Posterior cingulate gyrus (tissue), 11 donors: ENCODE measurements around the gene ERCC2.

Source experiments
- DNase-seq, 10 donors: peaks; one replicate each; pipeline versions ENCODE4 v3.0.0 to v3.0.0-alpha.2; 2020 to 2021; ENCODE audit warnings: mixed read lengths in 3 of 10
- intact Hi-C: fragments of 100-400 bp; cut with DNase I; formaldehyde crosslinking; loops from one replicate; pipeline ENCODE4 v1.15.1; 2023

Gene ERCC2

DNA sequence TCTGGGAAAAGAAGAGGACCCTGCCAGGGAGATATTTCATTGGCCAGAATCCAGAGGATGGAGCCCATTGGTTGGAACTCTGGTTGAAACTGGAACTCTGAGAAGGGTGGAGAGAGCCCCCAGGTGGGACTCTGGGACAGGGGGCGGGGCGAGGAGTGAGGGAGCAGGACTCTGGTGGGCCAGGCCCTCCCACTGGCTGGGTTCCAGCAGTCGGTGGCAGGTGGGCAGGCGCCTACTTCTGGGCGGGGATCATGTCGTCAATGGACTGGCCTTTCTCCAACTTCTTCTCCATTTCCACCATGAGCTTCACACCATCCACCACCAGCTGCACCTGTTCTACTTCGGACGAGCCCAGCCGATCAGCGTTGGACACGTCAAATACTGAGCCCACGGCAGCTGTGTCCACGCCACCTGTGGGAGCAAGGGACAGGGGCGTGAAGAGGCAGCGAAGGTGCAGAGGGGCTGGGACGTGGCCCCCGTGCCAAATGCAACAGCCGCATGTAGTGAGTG, 63.8 kb downstream of the ERCC2 start:
- intact Hi-C loops = no loop called here
- DNase-seq = peak in 3 of 10 donors; percentile 57 to 70 (median 65)

DNA sequence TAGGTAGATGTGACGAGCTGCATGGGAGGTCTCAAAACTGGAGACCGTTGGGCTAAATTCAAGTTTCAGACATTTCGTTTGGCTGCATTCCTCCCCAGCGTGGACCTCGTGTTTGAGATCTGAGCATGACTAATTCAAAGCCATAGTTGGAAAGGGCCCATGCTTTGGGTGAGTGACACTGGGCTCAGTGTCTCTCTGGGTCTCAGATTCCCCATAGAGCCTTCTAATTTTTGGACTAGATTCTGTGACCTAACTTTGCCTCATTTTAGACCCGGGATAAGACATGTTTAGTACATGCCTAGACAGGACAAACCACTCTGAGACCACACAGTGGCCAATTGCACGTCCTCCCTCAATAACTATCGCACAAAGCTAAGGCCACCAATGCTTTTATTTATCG, 64.3 kb downstream of the ERCC2 start:
- intact Hi-C loops = no loop called here
- DNase-seq = peak in 2 of 10 donors; percentile 0 to 25

DNA sequence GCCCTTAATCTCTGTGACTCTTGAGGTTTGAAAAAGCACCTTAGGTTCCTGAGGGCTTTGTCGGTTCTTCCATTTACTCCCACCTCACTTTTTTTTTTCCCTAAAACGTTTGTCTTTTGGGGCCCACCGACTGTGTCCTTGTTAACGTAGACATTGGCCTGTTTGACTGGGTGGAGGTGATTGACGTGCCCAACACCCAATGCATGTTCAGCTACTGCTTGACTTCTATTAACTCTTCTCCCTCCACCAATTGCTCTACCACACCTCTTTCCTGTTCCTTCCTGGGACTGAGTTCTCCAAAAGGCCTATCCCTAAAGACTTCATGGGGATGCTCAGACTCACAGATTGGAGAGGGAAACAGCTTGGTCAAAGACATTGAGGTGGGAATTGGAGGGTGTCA, 65.0 kb downstream of the ERCC2 start:
- intact Hi-C loops = no loop called here
- DNase-seq = peak in 1 of 10 donors; percentile 14

DNA sequence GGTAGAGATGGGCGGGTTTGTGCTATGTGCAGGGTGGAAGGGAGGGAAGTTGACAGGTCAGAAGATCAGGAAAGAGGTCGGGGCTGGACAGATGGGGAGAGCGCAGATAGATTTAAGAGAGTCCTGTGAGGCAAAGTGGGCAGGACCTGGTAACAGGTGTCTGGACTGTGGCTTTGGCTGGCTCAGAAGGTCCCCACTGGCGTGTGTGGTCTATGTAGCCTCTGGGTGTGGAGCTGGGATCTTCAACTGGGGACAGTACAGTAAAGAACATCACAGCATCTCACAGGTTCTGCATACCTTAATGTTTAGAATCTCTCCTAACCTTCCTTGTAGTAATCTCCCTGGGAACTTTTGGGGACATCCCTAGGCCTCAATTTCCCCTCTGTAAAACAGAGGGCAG, 65.4 kb downstream of the ERCC2 start:
- peak in 2 of 10 donors; percentile 12 to 16 for DNase-seq

DNA sequence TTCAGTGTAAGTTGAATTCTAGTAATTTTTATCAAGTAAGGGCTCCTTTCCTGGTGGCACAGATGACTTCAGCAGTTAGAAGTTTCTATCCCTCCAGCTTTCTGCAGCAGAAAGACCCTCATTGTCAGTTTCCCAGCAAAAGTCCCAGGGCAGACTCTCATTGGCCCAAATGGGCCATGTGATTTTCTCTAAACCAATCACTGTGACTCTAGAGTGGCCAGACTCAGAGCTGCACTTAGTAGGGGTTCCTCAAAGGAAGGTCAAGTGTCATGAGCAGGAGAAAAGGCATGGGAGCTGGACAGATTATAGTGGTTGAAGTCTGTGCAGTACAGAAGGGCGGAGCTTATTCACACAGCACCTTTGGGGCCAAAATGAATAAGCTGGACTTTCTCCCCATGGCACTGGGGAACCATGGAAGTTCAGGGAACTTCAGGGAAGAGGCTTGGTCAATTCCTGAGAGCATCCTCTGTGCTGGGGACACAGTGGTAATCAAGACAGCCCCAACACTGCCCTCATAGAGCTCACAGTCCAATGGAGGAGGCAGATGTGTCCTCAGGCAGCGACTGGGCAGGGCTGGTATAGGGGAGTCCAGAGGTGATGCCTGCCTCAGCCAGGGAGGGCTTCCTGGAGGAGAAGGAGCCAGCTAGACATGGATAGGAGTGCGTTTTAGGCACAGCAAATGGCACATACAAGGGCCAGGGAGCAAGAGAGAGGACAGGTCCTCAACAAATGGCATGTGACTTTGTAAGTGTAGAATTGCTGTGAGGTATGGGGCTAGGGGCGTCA, 66.0 kb downstream of the ERCC2 start:
- peak in 3 of 10 donors; percentile 20 to 49 (median 23) for DNase-seq
- intact Hi-C loops = no loop called here

More for the DNA sequence above, 65.4 kb downstream of the ERCC2 start:
- intact Hi-C loops = no loop called here

DNA sequence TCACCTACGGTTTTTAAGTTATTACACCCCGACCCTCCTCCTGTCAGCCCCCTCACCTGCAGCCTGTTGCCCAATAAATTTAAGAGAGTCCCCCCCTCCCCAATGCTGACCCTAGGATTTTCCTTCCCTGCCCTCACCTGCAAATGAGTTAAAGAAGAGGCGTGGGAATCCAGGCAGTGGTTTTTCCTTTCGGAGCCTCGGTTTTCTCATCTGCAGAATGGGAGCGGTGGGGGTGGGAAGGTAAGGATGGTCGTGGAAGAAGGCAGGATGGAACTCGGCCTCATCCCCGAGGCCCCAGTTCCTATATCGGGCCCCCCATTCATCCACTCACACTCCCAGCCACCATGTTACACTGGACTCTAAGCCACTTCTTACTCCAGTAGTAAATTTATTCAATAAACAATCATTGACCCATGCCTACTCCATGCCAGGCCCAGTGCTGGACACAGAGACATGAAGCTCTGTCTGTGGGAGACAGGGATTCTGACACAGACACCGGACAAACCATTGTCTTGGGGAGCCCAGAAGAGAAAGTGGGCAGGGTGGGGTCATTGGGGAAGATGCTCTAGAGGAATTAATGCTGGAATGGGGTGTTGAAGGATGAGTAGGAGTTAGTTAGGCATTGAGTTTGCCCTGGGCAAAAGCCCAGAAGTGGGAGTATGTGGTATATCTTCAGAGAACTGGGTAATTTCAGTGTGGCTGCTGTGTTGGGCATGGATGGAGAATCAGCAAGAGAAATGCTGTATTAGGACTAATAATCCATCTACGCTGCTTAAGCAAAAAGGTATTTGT, 66.9 kb downstream of the ERCC2 start:
- intact Hi-C loops = no loop called here
- peak in 2 of 10 donors; percentile 16 to 26 for DNase-seq

DNA sequence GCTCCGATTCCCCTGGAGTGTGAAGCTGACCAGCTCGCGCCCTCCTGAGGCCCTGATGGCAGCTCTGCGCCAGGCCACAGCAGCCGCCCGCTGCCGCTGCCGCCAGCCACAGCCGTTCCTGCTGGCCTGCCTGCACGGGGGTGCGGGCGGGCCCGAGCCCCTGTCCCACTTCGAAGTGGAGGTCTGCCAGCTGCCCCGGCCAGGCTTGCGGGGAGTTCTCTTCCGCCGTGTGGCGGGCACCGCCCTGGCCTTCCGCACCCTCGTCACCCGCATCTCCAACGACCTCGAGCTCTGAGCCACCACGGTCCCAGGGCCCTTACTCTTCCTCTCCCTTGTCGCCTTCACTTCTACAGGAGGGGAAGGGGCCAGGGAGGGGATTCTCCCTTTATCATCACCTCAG, 68.0 kb downstream of the ERCC2 start:
- peak in 2 of 10 donors; percentile 56 to 73 for DNase-seq
- intact Hi-C loops = no loop called here
